ENCODE measurements around the gene KASH5.

- no peak for TF ChIP-seq CTCF (IDR thresholded peaks at IDR 0.05)
- TF ChIP-seq POLR2A (IDR thresholded peaks at IDR 0.05) = no peak
Observed at GRCh38 chr19:49456326-49456725, 68.3 kb downstream of the KASH5 start.
